SK-N-DZ (cell line): Measurements from ENCODE around the gene HOXD4.
A peak's percentile ranks its signal among the peaks of the same experiment; 100 is the strongest.

Source experiments
- DNase-seq: peaks from one replicate; pipeline ENCODE4 v3.0.0-alpha.2; 2015; ENCODE audit warnings: low spot score

The HOXD4 gene

DNA sequence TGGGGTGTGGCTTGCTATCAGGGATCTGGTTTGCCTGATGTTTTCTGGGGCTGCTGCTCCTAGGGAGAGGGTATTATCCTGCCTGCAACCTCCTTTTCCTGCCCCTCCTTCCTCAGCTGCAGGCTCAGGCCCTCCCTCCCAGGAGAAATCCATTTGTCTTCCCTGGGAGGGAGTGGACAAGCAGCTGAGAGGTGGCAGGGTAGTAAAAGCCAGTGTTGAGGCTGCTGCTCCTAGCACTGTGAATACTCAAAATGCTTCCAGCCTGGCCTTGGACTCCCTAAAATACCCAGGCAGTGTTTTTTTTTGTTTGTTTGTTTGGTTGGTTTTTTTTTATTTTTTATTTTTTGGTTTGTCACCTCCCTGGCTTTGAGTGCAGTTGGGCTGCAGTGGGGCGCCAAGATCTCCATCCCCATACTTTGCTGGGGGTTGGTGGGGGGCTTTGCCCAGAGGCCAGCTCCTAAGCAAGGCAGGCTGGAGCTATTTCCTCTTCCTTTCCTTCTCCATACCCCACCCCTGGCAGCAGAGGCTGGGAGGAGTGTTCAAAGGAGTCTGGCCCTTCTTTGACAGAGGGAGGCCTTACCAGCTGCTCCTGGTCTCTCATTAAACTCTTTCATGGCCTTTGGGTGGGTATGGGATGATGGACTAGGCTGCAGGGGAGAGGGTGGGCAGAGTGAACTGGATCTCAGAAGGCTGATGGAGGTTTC is 19.4 kb downstream of the HOXD4 start:
- peak; percentile 58 for DNase-seq

DNA sequence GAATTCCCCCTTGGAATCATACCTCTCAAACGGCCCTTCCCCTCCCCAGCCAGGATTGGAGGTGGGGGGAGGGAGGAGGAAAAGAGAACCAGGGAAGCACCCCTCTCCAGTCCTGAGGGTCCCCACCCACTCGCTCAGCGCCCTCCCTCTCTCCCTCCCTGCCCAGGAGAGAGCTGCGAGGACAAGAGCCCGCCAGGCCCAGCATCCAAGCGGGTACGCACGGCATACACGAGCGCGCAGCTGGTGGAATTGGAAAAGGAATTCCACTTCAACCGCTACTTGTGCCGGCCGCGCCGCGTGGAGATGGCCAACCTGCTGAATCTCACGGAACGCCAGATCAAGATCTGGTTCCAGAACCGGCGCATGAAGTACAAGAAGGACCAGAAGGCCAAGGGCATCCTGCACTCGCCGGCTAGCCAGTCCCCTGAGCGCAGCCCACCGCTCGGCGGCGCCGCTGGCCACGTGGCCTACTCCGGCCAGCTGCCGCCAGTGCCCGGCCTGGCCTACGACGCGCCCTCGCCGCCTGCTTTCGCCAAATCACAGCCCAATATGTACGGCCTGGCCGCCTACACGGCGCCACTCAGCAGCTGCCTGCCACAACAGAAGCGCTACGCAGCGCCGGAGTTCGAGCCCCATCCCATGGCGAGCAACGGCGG is 20.1 kb downstream of the HOXD4 start:
- DNase-seq, result no peak

DNA sequence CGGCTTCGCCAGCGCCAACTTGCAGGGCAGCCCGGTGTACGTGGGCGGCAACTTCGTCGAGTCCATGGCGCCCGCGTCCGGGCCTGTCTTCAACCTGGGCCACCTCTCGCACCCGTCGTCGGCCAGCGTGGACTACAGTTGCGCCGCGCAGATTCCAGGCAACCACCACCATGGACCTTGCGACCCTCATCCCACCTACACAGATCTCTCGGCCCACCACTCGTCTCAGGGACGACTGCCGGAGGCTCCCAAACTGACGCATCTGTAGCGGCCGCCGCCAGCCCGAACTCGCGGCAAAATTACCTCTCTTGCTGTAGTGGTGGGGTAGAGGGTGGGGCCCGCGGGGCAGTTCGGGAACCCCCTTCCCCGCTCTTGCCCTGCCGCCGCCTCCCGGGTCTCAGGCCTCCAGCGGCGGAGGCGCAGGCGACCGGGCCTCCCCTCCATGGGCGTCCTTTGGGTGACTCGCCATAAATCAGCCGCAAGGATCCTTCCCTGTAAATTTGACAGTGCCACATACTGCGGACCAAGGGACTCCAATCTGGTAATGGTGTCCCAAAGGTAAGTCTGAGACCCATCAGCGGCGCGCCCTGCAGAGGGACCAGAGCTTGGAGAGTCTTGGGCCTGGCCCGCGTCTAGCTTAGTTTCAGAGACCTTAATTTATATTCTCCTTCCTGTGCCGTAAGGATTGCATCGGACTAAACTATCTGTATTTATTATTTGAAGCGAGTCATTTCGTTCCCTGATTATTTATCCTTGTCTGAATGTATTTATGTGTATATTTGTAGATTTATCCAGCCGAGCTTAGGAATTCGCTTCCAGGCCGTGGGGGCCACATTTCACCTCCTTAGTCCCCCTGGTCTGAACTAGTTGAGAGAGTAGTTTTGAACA is 20.9 kb downstream of the HOXD4 start:
- DNase-seq, result no peak

DNA sequence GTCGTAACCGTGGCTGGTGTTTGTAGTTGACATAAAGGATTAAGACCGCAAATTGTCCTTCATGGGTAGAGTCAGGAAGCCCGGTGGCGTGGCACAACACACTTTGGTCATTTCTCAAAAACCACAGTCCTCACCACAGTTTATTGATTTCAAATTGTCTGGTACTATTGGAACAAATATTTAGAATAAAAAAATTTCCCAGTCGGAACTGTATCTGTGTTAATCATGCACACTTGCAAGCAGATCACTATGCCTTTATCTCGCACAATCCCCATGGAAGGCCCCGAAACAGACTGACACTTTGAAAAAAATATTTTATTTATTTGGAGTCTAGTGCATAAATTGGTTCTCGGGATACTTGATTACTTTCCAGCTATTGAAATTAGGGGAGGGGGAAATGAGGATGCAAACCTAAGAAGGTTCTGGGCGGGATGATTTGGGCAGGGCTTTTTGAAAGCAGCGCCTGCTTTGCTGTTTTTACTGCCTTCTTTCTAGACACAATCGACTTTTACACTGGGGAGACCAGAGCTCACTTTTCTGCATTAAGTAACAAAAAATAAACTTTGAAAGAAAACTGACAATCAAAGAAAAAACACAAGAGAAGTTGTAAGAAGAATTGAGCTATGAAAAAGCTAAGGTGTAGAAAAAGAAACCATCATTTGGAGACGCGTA is 21.7 kb downstream of the HOXD4 start:
- no peak for DNase-seq

DNA sequence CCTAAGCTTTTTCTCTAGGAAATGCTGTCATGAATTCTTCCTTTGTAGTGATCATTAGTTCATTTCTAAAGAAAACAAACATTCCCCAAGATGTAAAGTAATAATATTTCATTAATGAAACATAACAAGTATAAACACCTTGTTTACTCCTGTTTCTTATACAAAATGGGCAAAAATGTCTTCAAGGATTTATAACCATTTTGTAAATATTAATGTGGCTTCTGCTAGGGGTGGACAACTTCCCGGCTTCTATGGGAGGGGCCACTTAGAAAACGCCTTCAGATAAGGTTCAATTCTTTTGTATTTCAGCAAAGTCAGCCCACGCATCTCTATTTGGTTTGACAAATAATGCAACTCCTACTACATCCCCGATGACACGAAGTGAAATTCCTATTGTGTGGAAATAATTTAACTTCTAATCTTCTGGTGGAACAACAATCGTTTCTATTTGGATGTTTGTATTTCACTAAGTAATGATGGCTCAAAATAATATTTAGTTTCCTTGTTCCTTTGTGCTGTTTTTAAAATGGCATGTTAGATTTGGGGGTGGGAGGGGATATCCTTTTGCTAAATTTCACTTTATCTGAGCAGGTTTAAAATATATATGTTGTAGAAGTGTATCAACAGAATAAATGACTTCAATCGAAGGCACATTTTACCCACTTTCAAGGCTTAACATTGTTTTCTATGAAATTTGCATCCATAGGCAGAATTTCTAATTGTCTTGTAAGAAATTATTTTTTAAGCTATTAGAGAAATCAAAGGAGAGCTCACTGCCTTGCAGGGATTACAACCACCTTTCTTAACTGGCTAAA is 22.4 kb downstream of the HOXD4 start:
- DNase-seq, result no peak

DNA sequence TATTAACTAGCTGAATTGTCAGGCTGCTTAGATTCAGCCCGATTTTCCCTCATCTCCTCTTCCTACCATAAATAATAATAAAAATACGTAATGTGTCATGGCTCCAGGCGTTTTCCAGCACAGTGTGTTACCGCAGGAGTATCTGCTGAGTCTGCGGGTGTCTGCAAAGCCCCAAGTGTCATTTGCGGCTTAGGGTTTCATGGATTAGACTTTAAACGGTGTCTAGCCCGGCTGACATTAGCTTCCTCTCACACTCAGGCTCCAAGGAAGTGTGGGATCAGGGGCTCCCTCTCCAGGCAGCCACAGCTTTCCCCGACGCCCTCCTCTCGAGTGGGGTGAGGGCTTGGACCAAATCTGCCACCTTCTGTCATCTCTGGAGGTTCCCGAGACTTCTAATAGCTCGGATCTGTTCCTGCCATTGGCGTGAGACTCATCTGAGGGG is 23.1 kb downstream of the HOXD4 start:
- peak; percentile 53 for DNase-seq

DNA sequence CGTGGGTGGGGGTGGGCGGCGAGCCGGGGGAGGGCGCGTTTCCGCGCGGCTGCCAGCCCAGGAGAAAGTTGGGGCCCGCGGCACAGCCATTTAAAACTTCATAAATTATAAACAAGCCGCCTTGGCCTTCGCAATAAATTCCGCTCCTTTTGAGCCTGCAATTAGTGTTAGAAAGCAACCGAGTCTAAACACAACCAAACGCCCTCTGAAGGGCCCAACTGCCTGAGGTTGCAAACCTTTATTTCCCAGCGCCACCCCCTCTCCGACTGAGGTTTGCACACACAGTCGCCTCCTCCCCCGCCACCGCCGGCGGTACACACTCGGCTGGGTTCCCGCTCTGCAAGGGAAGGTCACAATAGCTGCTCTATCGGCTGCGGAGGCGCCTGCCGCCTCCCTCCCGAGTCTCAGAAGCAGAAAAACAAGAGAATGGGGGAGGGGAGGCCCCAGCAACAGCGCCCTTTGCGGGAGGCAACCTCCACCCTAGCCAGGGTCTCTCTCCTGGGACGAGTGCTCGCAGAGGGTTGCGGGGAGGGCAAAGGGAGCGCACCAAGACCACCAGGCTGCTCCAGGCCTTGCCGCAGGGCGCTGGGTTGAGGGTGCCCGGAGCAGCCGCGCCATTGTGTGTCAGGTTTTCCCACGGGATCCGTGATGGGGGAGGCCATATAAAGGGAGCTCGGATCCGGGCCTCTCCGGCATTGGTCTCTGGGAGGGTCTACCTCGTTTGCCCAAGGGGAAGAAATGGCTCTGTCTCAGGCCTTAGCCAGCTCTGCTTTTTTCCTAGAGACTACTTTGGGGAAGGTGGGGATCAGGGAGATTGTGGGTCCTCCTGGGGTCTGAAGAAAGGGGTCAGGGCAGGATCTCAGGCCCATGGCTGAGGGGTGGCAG is 23.7 kb downstream of the HOXD4 start:
- peak; percentile 83 for DNase-seq

DNA sequence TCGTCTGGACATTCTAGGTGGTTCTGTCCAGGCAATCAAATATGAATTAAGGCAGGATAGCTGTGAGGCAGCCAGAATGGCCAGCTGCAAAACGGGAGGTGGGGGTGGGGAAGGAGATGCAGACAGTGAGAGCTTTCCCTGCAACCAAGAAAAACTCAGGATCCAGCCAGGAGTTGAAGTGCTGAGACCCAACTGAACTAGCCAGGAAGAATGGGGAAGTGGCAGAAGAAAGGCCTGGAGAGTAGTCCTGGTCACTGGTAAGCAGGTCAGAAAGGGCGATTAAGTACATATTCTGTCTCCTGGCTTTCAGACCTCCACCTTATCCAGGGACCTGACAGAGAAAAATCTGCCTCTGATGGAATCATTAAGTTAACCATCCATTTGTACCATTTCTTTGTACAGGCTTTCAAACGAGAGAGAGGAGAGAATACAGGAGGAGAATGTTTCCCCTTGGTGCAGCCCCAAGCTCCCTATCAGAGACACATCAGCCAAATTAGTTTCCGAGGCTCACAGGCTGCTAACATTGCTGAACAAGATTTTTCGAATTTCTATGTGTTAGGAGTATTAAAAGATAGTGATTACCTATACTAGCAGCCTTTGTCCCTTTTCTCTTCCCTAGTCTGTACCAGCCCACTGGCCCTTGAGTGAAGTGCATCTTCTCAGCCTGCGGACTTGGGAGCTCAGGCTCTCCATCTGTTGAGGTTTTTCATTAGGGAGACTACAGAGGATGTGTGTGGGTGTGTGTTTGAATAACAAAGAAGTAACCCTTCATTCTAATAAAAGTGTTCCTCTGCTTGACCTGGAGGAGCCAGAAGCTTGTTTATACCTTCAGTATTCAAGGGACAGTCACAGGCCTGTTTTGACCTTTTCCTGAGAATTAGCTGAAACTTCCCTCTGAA is 24.6 kb downstream of the HOXD4 start:
- peak; percentile 18 for DNase-seq

DNA sequence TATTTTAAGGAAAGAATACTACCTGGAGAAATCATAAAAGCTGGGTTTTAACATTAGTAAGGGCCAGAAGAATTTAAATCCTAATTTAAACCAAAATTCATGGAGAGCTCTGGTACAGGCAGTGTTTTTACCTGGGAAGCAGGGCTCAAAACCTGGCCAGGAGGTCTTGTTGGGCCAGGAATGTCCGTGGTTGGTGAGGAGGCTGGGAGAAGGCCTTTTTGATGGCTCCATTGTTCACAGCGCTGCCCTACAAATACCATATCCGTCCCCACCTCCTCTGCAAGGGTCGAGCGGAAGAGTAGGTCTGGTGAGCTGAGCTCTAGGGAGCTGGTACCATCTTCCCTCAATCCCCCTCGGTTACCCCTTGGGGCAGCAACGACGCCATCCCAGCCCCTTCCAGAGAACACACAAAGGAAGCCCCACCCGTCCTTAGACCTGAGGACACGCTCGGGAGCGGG is 26.3 kb downstream of the HOXD4 start:
- DNase-seq, result no peak

DNA sequence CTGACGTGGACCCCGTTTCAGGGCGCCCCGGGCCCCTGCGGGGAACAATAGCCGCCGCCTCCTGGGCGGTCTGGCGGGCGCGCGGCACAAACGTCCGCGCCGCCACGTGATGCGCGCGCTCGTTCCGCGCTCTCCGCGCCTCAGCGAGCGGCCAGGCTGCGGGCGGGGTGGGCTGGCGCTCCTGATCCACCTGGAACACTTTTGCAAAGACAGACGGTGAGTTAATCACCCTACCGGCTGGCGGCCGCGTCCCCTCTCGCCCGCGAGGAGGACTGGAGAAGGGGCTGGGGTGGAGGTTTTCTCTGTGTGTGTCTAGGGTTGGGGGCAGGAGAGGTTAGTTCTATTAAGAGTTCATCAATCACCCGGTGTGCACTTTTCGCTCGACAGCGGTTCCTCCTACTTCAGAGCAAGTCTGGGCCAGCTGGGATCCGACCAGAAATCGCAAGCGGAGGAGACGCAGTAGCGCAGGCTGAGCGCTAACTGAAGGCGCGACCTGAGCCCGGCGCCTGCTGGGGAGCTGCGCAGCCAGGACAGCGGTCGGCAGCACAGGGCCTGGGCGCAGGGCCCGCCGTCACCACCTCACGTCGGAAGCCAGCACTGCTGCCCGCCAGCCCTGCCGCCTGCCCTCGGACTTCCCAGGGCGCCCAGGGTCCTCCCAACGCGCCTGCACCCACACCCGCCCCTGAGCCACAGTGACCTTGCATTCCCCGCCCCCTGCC is 26.8 kb downstream of the HOXD4 start:
- no peak for DNase-seq

DNA sequence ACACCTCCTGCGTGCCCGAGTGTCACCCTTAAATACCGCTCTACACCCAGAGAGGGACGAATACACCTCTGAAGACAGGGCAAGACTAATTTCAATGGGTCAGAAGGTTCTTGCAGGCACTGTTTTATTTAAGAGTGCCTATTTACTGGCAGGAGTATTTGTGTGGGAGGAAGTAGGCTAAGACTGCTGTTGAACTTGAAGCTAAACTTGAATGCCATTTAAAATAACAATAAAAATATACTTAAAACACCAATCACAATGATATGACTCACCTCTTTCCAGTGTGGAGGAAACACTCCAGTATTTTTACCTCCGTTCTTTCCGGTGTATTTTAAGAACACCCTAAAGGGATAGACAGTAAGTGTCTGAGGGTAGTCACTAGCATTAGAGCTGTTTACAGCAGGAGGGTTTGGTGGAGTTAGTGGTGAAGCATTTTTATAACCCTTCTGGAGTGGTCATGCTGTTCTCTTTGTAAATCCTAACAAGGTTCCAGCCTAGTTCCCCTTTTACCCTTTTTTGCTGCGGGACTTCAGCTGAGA is 27.5 kb downstream of the HOXD4 start:
- no peak for DNase-seq

DNA sequence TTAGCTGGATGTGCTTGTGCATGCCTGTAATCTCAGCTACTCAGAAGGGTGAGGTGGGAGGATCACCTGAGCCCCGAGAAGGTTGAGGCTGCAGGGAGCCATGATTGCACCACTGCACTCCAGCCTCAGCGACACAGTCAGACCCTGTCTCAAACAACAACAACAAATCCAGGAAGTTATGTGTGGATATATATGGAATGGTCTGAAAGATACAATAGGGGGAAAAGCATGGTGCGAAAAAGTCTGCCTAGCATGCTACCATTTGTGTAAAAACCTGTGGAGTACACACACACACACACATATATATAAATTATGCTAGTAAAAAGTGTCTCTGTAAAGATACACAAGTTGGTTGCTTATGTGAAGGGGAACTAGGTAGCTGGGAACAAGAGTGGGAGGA is 30.2 kb downstream of the HOXD4 start:
- no peak for DNase-seq

DNA sequence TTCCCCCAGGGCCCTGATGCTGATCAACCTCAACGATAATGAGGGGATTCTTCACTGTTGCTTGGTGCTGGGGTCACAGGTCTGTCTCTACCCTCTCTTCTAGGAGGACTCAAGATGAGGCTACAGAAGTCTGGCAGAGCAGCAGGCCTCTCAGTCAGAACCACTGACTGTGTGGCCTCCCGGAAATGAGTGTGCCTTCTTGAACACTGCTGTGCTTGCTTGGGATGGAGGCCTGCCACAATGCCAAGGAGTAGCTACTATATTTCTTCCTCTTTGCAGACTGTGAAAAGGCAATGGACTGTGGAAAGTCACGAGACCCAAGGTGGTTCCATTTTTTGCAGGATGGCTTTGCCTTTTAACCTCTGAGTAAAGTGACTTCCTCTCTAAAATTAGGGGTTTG is 31.3 kb downstream of the HOXD4 start:
- DNase-seq, result no peak

DNA sequence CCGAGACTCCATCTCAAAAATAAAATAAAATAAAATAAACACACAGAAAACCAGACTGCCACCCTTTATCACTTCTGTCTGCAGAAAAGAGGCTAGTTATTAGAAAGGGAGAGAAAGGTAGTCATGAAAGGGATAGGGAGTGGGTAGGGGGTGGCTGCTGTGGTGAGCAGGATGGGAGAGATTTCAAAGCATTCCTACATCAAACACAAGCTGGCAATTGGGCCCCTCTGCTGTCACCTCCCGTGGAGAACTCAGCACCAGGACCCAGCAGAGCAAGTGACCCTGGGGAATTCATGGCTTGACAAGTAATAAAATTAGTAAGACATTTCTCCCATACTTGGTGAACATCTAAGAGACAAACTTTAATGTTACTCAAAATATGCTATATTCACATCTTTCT is 33.4 kb downstream of the HOXD4 start:
- no peak for DNase-seq

DNA sequence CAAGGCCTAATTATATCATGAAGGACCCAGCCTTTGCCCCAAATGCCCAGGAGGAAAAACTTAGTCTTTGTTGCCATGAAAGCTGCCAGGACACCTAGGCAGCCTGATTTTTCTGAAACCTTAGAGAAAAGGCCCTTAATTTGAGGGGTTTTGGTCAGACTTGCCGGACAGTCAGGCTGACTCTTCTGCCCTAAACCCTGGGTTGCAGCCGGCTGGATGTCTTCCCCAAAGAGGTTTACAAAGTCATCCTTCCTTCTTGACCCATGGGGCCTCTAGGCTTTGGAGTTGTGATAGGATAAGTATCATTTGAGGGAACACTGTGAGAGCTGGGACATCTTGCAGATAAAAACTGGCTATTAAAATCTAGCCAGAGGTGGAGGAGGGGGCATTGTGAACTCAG is 34.7 kb downstream of the HOXD4 start:
- no peak for DNase-seq

DNA sequence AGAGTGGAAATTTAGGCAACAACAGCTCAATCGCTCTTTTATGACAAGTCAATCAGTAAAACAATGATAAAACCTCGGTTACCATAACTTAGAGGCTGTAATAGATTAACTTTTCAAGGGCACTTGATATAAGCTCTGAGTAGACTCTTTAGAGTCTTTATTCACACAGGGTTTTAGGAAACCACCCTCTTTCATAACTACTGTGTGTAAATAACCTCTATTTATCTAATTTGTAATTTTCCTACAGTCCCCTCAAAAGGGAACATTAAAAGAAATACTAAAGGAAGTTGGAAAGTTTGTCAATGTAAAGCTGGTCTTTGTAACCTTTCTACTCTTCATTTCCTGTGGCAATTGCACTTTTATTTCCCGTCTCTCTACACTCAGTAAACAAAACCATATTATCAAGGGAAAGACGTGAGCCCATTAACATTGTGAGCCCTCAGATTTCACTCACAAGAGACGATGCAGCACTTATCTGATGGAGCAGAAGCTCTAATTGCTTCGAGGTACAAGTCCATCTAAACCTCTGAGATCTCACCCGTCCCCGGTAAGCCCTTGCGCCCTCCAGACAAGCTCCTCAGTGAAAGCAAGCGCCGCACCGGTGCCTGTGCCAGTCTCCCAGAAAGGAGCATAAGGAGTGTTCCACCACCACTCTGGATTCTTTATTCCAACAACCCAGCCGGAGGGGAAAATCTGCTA is 36.0 kb downstream of the HOXD4 start:
- peak; percentile 23 for DNase-seq
